Parietal lobe (tissue), 2 donors: ENCODE measurements around the gene NTMT2. TPM values are rescaled to one million over a fixed set of nuclear protein-coding genes. Genes with fewer than 3 reads are reported as not detected.

Experiments
- small RNA-seq: library from RNA; depleted of rRNA; stranded (forward); fragments of <200 nt; gene quantifications from one replicate; pipeline ENCODE3, GENCODE V24; 2014; ENCODE audit warnings: low replicate concordance
- total RNA-seq: library from RNA; depleted of rRNA; stranded (reverse); fragments of >200 nt; gene quantifications from one replicate; pipeline ENCODE4 v1.2.3, GENCODE V29; 2014

Gene NTMT2
- 0.63 TPM for total RNA-seq

GRCh38 chr1:170145770-170146676, at the start of gene NTMT2:
TSS of gene NTMT2 (plus strand) at chr1:170145959. CDS start at chr1:170146108, 149 bp downstream.

Small RNAs within 50 kb of the gene (small RNA-seq; reads per million reads assigned to genes)
- gene MIR3119-2 = not detected

Other genes with a start within 250 kb of the NTMT2 start
- gene KIFAP3, start 71.3 kb upstream of the NTMT2 start, total RNA-seq = 239 TPM